IMR-90 (cell line): Measurements from ENCODE around the gene GXYLT2. TPM values are rescaled to one million over a fixed set of nuclear protein-coding genes. Genes with fewer than 3 reads are reported as not detected.

Source experiments
- ATAC-seq: fragments of 200-7000 bp; cut with Tn5 transposase; 2 replicates; pipeline ENCODE4 v1.9.1; 2020; ENCODE audit warnings: low read depth, mild to moderate bottlenecking, moderate library complexity
- BruUV-seq: library from RNA; stranded (reverse); fragments of 400-500 nt; replicated peaks from 2 replicates; lab custom pipeline; 2021; lab: Mats Ljungman, UMichigan
- CTCF ChIA-PET: fragments of 300-600 bp; formaldehyde crosslinking; extraction: SDS; loops from one replicate; lab custom pipeline; 2021; ENCODE audit warnings: antibody characterized with exemption; lab: Yijun Ruan, JAX
- POLR2A ChIA-PET: fragments of 300-600 bp; sonication (Branson Sonifier 250); formaldehyde crosslinking; loops from one replicate; lab custom pipeline; 2022; ENCODE audit warnings: antibody characterized with exemption; ENCODE audit not compliant: unreplicated experiment; lab: Charles Lee
- DNase-seq: peaks from one replicate; pipeline ENCODE4 v3.0.0; 2013
- H2AFZ ChIP-seq: replicated peaks from 2 replicates; pipeline ENCODE3; 2013; ENCODE audit warnings: low read length, mild to moderate bottlenecking; ENCODE audit not compliant: poor library complexity
- H2AK5ac ChIP-seq: 2 replicates; pipeline ENCODE4 v1.6.1; 2013; ENCODE audit warnings: low read depth, low read length, inconsistent platforms
- H2AK9ac ChIP-seq: replicated peaks from 2 replicates; pipeline ENCODE3; 2013; ENCODE audit warnings: mild to moderate bottlenecking, low read depth, low read length, moderate library complexity; ENCODE audit not compliant: poor library complexity
- H2BK120ac ChIP-seq: 2 replicates; pipeline ENCODE4 v1.6.1; 2013; ENCODE audit warnings: low read depth, low read length, inconsistent platforms
- H2BK15ac ChIP-seq: 3 replicates; pipeline ENCODE4 v1.6.1; 2013; ENCODE audit warnings: low read depth, low read length, inconsistent platforms
- H2BK20ac ChIP-seq: 2 replicates; pipeline ENCODE4 v1.6.1; 2013; ENCODE audit warnings: low read depth, mild to moderate bottlenecking, inconsistent platforms, low read length, moderate library complexity
- H2BK5ac ChIP-seq: 2 replicates; pipeline ENCODE4 v1.6.1; 2013; ENCODE audit warnings: mild to moderate bottlenecking, low read depth, low read length, inconsistent platforms; ENCODE audit not compliant: poor library complexity, severe bottlenecking
- H3K14ac ChIP-seq: replicated peaks from 2 replicates; pipeline ENCODE4 v1.6.1; 2013; ENCODE audit warnings: low read depth, low read length, inconsistent platforms
- H3K18ac ChIP-seq: 2 replicates; pipeline ENCODE4 v1.6.1; 2013; ENCODE audit warnings: low read depth, low read length, control low read depth
- H3K23ac ChIP-seq: 2 replicates; pipeline ENCODE4 v1.6.1; 2013; ENCODE audit warnings: low read depth, low read length, inconsistent platforms
- H3K27ac ChIP-seq: 2 replicates; pipeline ENCODE4 v1.5.1; 2013; ENCODE audit warnings: mild to moderate bottlenecking, control low read depth, low read length; ENCODE audit not compliant: insufficient read depth
- H3K27me3 ChIP-seq: 2 replicates; pipeline ENCODE4 v1.6.1; 2013; ENCODE audit warnings: low read length; ENCODE audit not compliant: control insufficient read depth, insufficient read depth
- H3K36me3 ChIP-seq: 2 replicates; pipeline ENCODE4 v1.6.1; 2013; ENCODE audit warnings: low read length, mixed read lengths; ENCODE audit not compliant: control insufficient read depth, insufficient read depth
- H3K4ac ChIP-seq: 2 replicates; pipeline ENCODE4 v1.6.1; 2013; ENCODE audit warnings: low read depth, low read length, inconsistent platforms
- H3K4me1 ChIP-seq: 2 replicates; pipeline ENCODE4 v1.6.1; 2013; ENCODE audit warnings: low read length, mixed read lengths; ENCODE audit not compliant: control insufficient read depth, insufficient read depth
- H3K4me2 ChIP-seq: 2 replicates; pipeline ENCODE4 v1.6.1; 2013; ENCODE audit warnings: low read depth, mild to moderate bottlenecking, control low read depth, low read length, moderate library complexity
- H3K4me3 ChIP-seq: 2 replicates; pipeline ENCODE4 v1.5.1; 2013; ENCODE audit warnings: low read depth, mild to moderate bottlenecking, control low read depth, low read length, moderate library complexity; ENCODE audit not compliant: insufficient read depth
- H3K56ac ChIP-seq: 2 replicates; pipeline ENCODE4 v1.6.1; 2013; ENCODE audit warnings: low read length, inconsistent platforms; ENCODE audit not compliant: insufficient read depth; ENCODE audit errors: extremely low read depth
- H3K79me1 ChIP-seq, 2 experiments: 2 replicates each; pipeline ENCODE4 v1.6.1; 2013; ENCODE audit warnings: low read length in 2 of 2, inconsistent platforms in 1 of 2, low read depth in 1 of 2
- H3K9ac ChIP-seq: 2 replicates; pipeline ENCODE4 v1.6.1; 2013; ENCODE audit warnings: low read depth, low read length, control low read depth
- H3K9me1 ChIP-seq: 2 replicates; pipeline ENCODE4 v1.6.1; 2013; ENCODE audit warnings: low read length, inconsistent platforms; ENCODE audit not compliant: insufficient read depth
- H3K9me3 ChIP-seq: 2 replicates; pipeline ENCODE4 v1.6.1; 2013; ENCODE audit warnings: low read length; ENCODE audit not compliant: control insufficient read depth, insufficient read depth
- H4K20me1 ChIP-seq: 2 replicates; pipeline ENCODE4 v1.6.1; 2013; ENCODE audit warnings: low read length, inconsistent platforms; ENCODE audit not compliant: insufficient read depth
- H4K5ac ChIP-seq: 2 replicates; pipeline ENCODE4 v1.6.1; 2013; ENCODE audit warnings: mild to moderate bottlenecking, low read depth, low read length, control low read depth
- H4K8ac ChIP-seq, 2 experiments: 2 replicates each; pipeline ENCODE4 v1.6.1; 2013; ENCODE audit warnings: low read depth in 2 of 2, low read length in 2 of 2, control low read depth in 1 of 2, inconsistent platforms in 1 of 2
- H4K91ac ChIP-seq: 2 replicates; pipeline ENCODE4 v1.6.1; 2013; ENCODE audit warnings: low read depth, low read length, inconsistent platforms; ENCODE audit not compliant: insufficient read depth
- BHLHE40 ChIP-seq: fragments of 150-350 bp; IDR thresholded peaks from 2 replicates; pipeline ENCODE4 v1.6.1; 2016; ENCODE audit warnings: mild to moderate bottlenecking, low read depth, low read length
- CEBPB ChIP-seq: IDR thresholded peaks from 2 replicates; pipeline ENCODE4 v1.6.1; 2012; ENCODE audit warnings: low read depth, low read length, improper control_type of control experiment
- CHD1 ChIP-seq: IDR thresholded peaks from 2 replicates; pipeline ENCODE4 v1.6.1; 2012; ENCODE audit warnings: low read depth, low read length, improper control_type of control experiment
- CTCF ChIP-seq: conservative IDR thresholded peaks from 2 replicates; pipeline ENCODE4 v1.5.1; 2012; ENCODE audit warnings: mild to moderate bottlenecking, low read depth, low read length, improper control_type of control experiment
- FOS ChIP-seq: fragments of 150-350 bp; IDR thresholded peaks from 2 replicates; pipeline ENCODE4 v1.6.1; 2016; ENCODE audit warnings: low read depth, low read length
- MAFK ChIP-seq: IDR thresholded peaks from 2 replicates; pipeline ENCODE4 v1.6.1; 2012; ENCODE audit warnings: low read depth, low read length, improper control_type of control experiment
- MAZ ChIP-seq: IDR thresholded peaks from 2 replicates; pipeline ENCODE4 v1.6.1; 2012; ENCODE audit warnings: low read depth, mild to moderate bottlenecking, low read length, improper control_type of control experiment, moderate library complexity, borderline replicate concordance
- MXI1 ChIP-seq: IDR thresholded peaks from 2 replicates; pipeline ENCODE4 v1.6.1; 2012; ENCODE audit warnings: low read depth, mild to moderate bottlenecking, low read length, moderate library complexity, borderline replicate concordance
- NFE2L2 ChIP-seq: fragments of 150-350 bp; IDR thresholded peaks from 2 replicates; pipeline ENCODE4 v1.6.1; 2016; ENCODE audit warnings: low read depth, mild to moderate bottlenecking, low read length
- POLR2A ChIP-seq: IDR thresholded peaks from 2 replicates; pipeline ENCODE4 v1.6.1; 2012; ENCODE audit warnings: mild to moderate bottlenecking, low read depth, low read length
- RAD21 ChIP-seq: IDR thresholded peaks from 2 replicates; pipeline ENCODE4 v1.6.1; 2012; ENCODE audit warnings: low read length, improper control_type of control experiment
- RCOR1 ChIP-seq: IDR thresholded peaks from 2 replicates; pipeline ENCODE4 v1.6.1; 2012; ENCODE audit warnings: mild to moderate bottlenecking, low read length, improper control_type of control experiment; ENCODE audit not compliant: insufficient replicate concordance
- RFX5 ChIP-seq: IDR thresholded peaks from 2 replicates; pipeline ENCODE4 v1.8.0; 2012; ENCODE audit warnings: low read depth, mild to moderate bottlenecking, low read length, moderate library complexity
- SMC3 ChIP-seq: fragments of 150-350 bp; IDR thresholded peaks from 2 replicates; pipeline ENCODE4 v1.6.1; 2016; ENCODE audit warnings: low read depth, mild to moderate bottlenecking, antibody characterized with exemption, low read length, moderate library complexity
- USF2 ChIP-seq: fragments of 150-350 bp; IDR thresholded peaks from 2 replicates; pipeline ENCODE4 v1.6.1; 2017; ENCODE audit warnings: mild to moderate bottlenecking, antibody characterized with exemption, low read length, low read depth
- dilution Hi-C: fragments of 300-500 bp; cut with HindIII; formaldehyde crosslinking; loops from one replicate; pipeline ENCODE4 v1.14.3; 2018; ENCODE audit warnings: low sequenced_read_pairs; ENCODE audit not compliant: unreplicated experiment
- in situ Hi-C: fragments of 300-500 bp; cut with MboI; formaldehyde crosslinking; loops from 3 replicates; pipeline ENCODE4 v1.14.3; 2019; ENCODE audit warnings: low sequenced_read_pairs, inconsistent platforms, mixed read lengths
- intact Hi-C: fragments of 100-400 bp; cut with micrococcal nuclease; formaldehyde crosslinking; loops from 2 replicates; pipeline ENCODE4 v1.10.0; 2022
- polyA plus RNA-seq, 3 experiments: library from polyadenylated mRNA; depleted of rRNA; stranded (reverse); fragments of >200 nt; gene quantifications; 2 replicates each; pipeline ENCODE4 v1.2.3, GENCODE V29; 2012; ENCODE audit warnings: low replicate concordance in 1 of 3
- total RNA-seq: library from RNA; depleted of rRNA; stranded (reverse); fragments of >200 nt; gene quantifications from 2 replicates; pipeline ENCODE4 v1.2.3, GENCODE V29; 2012
- TF ChIP-seq, protein P1 (sequence below): fragments of 150-350 bp; IDR thresholded peaks from 2 replicates; pipeline ENCODE4 v1.6.1; 2016; ENCODE audit warnings: low read depth, mild to moderate bottlenecking, low read length, moderate library complexity, borderline replicate concordance

Gene GXYLT2
- total and polyA plus RNA-seq, 2 of the 4 experiments (the other 2 are of a cell fraction), result 5.7 to 11.1 TPM

DNA sequence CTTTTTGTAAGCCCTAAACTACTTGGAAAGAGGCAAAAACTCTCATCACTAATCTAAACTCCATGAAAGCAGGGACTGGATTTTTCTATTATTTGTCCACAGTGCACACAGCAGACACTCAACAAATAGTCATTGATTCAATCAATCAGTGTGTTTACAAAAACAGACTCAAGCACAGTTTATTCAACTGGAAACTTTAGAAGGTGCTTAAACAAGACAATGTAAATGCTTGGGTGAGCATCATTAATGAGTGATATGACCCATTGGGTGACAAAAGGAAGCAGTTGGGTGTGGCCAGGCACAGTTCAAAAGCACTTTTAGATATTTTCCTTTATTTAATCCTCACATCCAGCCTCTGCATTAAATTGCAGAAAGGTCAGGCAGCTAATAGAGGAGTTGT is 76.8 kb downstream of the GXYLT2 start:
- Histone ChIP-seq H2AK5ac (no peak overlapping the region), H3K4ac (no peak overlapping the region), H3K4me1 (no peaks in the 10 kb centered on the region), H2BK120ac (no peak overlapping the region), H3K27me3 (no peaks in the 10 kb centered on the region), H3K23ac (no peak overlapping the region), H4K8ac (no peak overlapping the region), H2AFZ (no peak overlapping the region), H3K18ac (no peak overlapping the region), H4K5ac (no peak overlapping the region), H3K4me3 (no peak overlapping the region), H3K79me1 (no peaks in the 10 kb centered on the region), H3K36me3 (peaks cover 13% of the 10 kb centered on the region), H3K14ac (no peak overlapping the region), H2BK5ac (no peak overlapping the region), H3K56ac (no peak overlapping the region), H2BK20ac (no peak overlapping the region), H4K20me1 (no peaks in the 10 kb centered on the region), H3K4me2 (no peak overlapping the region), H2BK15ac (no peak overlapping the region), H4K91ac (no peak overlapping the region), H3K9me1 (0 out of 2 replicates have a peak, but pooled peaks cover 4% of the 10 kb centered on the region), H3K9ac (no peak overlapping the region), H3K27ac (no peak overlapping the region), H2AK9ac (no peak overlapping the region), H3K9me3 (no peaks in the 10 kb centered on the region)
- dilution Hi-C loops, result no loop called here
- TF ChIP-seq NFE2L2, result no peak
- no peak for TF ChIP-seq RFX5
- no peak for TF ChIP-seq CHD1
- TF ChIP-seq MAFK, result no peak
- TF ChIP-seq CEBPB, result no peak
- TF ChIP-seq FOS, result no peak
- TF ChIP-seq, protein P1, sequence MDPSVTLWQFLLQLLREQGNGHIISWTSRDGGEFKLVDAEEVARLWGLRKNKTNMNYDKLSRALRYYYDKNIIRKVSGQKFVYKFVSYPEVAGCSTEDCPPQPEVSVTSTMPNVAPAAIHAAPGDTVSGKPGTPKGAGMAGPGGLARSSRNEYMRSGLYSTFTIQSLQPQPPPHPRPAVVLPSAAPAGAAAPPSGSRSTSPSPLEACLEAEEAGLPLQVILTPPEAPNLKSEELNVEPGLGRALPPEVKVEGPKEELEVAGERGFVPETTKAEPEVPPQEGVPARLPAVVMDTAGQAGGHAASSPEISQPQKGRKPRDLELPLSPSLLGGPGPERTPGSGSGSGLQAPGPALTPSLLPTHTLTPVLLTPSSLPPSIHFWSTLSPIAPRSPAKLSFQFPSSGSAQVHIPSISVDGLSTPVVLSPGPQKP, result no peak
- TF ChIP-seq RCOR1, result no peak
- no peak for TF ChIP-seq RAD21
- no peak for TF ChIP-seq CTCF
- no peak for TF ChIP-seq POLR2A
- no peak for TF ChIP-seq MXI1
- TF ChIP-seq BHLHE40, result no peak
- TF ChIP-seq SMC3, result no peak
- no peak for TF ChIP-seq MAZ
- no peak for TF ChIP-seq USF2
- POLR2A ChIA-PET, result no interaction called here
- BruUV-seq, result no TSS peak
- intact Hi-C loops, result no loop called here
- ATAC-seq (no peak), DNase-seq (no peak)
- CTCF ChIA-PET, result no interaction called here
- in situ Hi-C loops, result no loop called here
